Mucosa of descending colon (tissue), 3 donors: Measurements from ENCODE around the gene REPS1. TPM values are rescaled to one million over a fixed set of nuclear protein-coding genes. Genes with fewer than 3 reads are reported as not detected.
A peak's percentile ranks its signal among the peaks of the same experiment; 100 is the strongest.

Experiments
- ATAC-seq: fragments of 200-7000 bp; cut with Tn5 transposase; one replicate; pipeline ENCODE4 v1.9.1; 2020; ENCODE audit warnings: mild to moderate bottlenecking, moderate library complexity
- DNase-seq, 3 donors: peaks; one replicate each; pipeline ENCODE4 v3.0.0-alpha.2; 2020
- H3K36me3 ChIP-seq: fragments of 200-600 bp; one replicate; pipeline ENCODE4 v1.8.0; 2021; ENCODE audit warnings: low read depth, mild to moderate bottlenecking
- H3K4me1 ChIP-seq: fragments of 200-600 bp; one replicate; pipeline ENCODE4 v1.8.0; 2021; ENCODE audit warnings: low read depth, mild to moderate bottlenecking
- H3K4me3 ChIP-seq: fragments of 200-600 bp; one replicate; pipeline ENCODE4 v1.8.0; 2021; ENCODE audit warnings: mild to moderate bottlenecking
- H3K9me3 ChIP-seq: fragments of 200-600 bp; one replicate; pipeline ENCODE4 v1.8.0; 2021; ENCODE audit warnings: mild to moderate bottlenecking
- intact Hi-C, 2 donors: fragments of 100-400 bp; cut with DNase I in 1 of 2; cut with micrococcal nuclease in 1 of 2; formaldehyde crosslinking; loops; one replicate each; pipeline versions ENCODE4 v1.11.0 to v1.11.1; 2022; cut with DNase I, micrococcal nuclease
- total RNA-seq, 3 donors: library from RNA; stranded (reverse); fragmentation: NEBNext Ultra II Directional in 2 of 3; extraction: Animal tissue kit (Norgen Biotek cat#: 25700) in 2 of 3; gene quantifications; one replicate each; pipeline versions ENCODE4 v1.2.1 to v1.2.4, GENCODE V29; 2021 to 2023
- TF ChIP-seq, protein P1 (sequence below): fragments of 200-600 bp; IDR thresholded peaks from one replicate; pipeline ENCODE4 v1.8.0; 2022; ENCODE audit warnings: antibody characterized with exemption, mild to moderate bottlenecking
- donor health status: DM: no; HTN: no; CAD: no; lungs with moderate emphysema.
- donor health status: DM: no; HTN: no; CAD: no.
- donor health status: DM: no; HTN: yes; CAD: no.

REPS1 gene
- total RNA-seq, 3 donors from 2014 or later: 31.4 to 42.4 (median 33.6) TPM

DNA sequence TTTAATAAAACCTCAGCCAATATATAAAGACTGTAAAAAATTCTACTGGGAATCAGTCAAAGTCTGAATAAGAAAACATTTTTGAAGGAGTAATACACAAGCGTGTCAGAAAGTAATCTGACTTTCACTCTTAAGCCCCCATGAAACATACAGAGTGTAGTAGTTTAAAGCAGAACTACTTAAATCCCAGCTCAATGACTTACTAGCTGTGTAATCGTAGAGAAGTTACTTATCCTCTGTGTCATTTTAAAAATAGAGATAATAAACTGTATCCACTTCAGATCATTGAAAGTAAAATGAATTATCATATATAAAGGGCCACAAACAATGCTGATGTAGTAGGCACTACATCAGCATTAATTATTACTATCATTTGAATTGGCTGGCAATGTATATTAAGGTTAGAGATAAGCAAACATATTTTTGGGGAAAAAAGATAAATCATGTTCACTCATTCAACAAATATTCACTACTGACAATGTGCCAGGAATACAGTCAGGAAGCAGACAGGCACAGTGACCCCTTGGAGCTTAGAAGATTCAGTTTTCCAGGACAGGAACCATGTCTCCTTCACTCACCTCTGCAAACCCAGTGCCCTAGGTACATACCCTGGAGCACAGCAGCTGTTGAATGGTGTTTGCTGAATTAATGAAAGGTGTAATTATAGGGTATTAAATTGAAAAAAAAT lies 14.4 kb downstream of the REPS1 start:
- Histone ChIP-seq H3K9me3 (no peaks in the 10 kb centered on the region), H3K36me3 (no peaks in the 10 kb centered on the region), H3K4me3 (no peak overlapping the region), H3K4me1 (peaks cover 6% of the 10 kb centered on the region)
- intact Hi-C loops: no loop called here
- TF ChIP-seq, protein P1, sequence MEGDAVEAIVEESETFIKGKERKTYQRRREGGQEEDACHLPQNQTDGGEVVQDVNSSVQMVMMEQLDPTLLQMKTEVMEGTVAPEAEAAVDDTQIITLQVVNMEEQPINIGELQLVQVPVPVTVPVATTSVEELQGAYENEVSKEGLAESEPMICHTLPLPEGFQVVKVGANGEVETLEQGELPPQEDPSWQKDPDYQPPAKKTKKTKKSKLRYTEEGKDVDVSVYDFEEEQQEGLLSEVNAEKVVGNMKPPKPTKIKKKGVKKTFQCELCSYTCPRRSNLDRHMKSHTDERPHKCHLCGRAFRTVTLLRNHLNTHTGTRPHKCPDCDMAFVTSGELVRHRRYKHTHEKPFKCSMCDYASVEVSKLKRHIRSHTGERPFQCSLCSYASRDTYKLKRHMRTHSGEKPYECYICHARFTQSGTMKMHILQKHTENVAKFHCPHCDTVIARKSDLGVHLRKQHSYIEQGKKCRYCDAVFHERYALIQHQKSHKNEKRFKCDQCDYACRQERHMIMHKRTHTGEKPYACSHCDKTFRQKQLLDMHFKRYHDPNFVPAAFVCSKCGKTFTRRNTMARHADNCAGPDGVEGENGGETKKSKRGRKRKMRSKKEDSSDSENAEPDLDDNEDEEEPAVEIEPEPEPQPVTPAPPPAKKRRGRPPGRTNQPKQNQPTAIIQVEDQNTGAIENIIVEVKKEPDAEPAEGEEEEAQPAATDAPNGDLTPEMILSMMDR: no peak
- ATAC-seq (no peak), DNase-seq (no peak)

DNA sequence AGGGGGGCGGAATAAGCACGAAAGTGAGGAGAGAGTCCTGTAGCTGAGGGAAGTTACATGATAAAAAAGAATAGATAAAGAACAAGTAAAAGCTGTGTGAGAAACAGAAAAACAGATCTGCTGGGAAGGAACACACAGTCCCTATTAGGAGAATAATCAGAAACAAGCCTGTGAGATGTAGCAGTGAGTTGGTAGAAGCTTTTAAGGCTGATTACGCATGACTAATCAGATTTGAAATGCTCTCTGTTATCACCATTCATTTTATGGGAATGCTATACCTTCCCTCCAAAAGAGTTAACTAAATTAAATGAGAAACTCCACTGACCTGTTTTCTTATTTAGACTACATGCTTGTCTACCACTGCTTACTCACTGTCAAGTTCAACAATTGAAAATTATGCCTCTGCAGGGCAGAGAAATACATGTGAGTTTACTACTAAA lies 15.8 kb downstream of the REPS1 start:
- intact Hi-C loops: no loop called here
- TF ChIP-seq, protein P1: no peak
- no peaks in the 10 kb centered on the region for H3K36me3 ChIP-seq
- DNase-seq (no peak), ATAC-seq (no peak)
- no peak overlapping the region for H3K4me3 ChIP-seq
- H3K4me1 ChIP-seq: peaks cover 6% of the 10 kb centered on the region
- no peaks in the 10 kb centered on the region for H3K9me3 ChIP-seq

DNA sequence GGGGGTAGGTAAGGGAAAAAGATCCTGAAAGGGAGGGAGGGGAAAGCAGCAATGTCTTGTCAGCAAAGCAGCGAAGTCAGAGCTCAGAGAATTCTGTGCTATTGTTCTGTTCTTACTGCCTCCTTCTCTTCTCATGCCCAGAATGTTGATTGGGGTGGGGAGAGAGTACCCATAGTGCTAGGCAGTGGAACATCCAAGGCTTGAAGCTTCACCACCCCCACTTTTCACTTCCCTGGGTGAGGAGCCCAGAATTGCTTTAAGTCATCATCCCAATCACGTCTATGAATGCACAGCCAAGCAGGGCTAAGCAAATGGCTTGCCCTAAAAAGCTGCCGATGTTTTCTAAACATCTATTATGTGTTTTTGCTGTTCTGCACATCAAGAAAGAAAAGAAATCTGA lies 16.5 kb downstream of the REPS1 start:
- TF ChIP-seq, protein P1: no peak
- Histone ChIP-seq H3K9me3 (no peaks in the 10 kb centered on the region), H3K4me1 (peaks cover 6% of the 10 kb centered on the region), H3K4me3 (no peak overlapping the region), H3K36me3 (no peaks in the 10 kb centered on the region)
- no peak for DNase-seq
- intact Hi-C loops: no loop called here
- ATAC-seq: no peak

DNA sequence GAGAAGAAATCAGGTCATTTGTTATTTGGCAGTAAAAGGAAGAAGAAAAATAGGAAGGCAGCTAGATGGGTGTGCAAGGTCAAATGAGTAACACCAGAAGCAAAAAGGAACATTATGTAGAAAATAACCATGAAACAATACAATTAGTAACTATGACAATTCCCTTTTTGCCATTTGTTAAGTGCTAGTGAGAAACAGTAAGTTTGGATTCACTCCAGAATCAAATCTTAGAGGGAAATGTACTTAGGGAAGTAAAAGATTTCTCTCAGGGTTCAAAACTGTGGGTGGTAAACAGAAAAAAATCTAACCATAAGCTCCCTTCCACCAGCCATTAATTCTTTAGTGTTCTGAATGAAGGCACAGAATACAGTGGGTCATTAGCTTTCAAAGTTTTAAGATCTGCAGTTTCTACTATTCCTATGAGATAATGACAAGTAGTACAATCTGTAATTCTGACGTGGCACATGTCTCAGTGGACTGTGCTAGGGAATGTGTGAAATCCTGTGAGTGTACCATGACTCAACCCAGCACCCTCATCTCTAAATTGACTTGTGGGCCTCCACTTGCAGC lies 17.1 kb downstream of the REPS1 start:
- DNase-seq (no peak), ATAC-seq (peak; percentile 65)
- Histone ChIP-seq H3K4me3 (no peak overlapping the region), H3K36me3 (no peaks in the 10 kb centered on the region), H3K4me1 (peaks cover 6% of the 10 kb centered on the region), H3K9me3 (no peaks in the 10 kb centered on the region)
- TF ChIP-seq, protein P1: no peak
- intact Hi-C loops: no loop called here

GRCh38 chr6:138970159-138970558 lies 17.9 kb downstream of the REPS1 start:
- H3K36me3 ChIP-seq: no peaks in the 10 kb centered on the region
- intact Hi-C loops: no loop called here
- DNase-seq: no peak
- TF ChIP-seq, protein P1: no peak
- H3K9me3 ChIP-seq: no peaks in the 10 kb centered on the region
- no peak overlapping the region for H3K4me3 ChIP-seq
- peaks cover 6% of the 10 kb centered on the region for H3K4me1 ChIP-seq
- ATAC-seq: no peak
